B cell (primary cell): Measurements from ENCODE around the gene NMT2.

Experiments
- EZH2 ChIP-seq: IDR thresholded peaks from 2 replicates; pipeline ENCODE4 v1.6.1; 2012; ENCODE audit warnings: borderline replicate concordance, low read depth, mild to moderate bottlenecking, moderate library complexity, low read length; ENCODE audit not compliant: insufficient read depth, poor library complexity, severe bottlenecking
- TF ChIP-seq, protein P1 (sequence below): fragments of 200-600 bp; IDR thresholded peaks from one replicate; pipeline ENCODE4 v1.8.0; 2022; ENCODE audit warnings: antibody characterized with exemption, mild to moderate bottlenecking

- TF ChIP-seq, protein P1, sequence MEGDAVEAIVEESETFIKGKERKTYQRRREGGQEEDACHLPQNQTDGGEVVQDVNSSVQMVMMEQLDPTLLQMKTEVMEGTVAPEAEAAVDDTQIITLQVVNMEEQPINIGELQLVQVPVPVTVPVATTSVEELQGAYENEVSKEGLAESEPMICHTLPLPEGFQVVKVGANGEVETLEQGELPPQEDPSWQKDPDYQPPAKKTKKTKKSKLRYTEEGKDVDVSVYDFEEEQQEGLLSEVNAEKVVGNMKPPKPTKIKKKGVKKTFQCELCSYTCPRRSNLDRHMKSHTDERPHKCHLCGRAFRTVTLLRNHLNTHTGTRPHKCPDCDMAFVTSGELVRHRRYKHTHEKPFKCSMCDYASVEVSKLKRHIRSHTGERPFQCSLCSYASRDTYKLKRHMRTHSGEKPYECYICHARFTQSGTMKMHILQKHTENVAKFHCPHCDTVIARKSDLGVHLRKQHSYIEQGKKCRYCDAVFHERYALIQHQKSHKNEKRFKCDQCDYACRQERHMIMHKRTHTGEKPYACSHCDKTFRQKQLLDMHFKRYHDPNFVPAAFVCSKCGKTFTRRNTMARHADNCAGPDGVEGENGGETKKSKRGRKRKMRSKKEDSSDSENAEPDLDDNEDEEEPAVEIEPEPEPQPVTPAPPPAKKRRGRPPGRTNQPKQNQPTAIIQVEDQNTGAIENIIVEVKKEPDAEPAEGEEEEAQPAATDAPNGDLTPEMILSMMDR, result no peak
- no peak for TF ChIP-seq EZH2
Observed at GRCh38 chr10:15196021-15196834, 27.7 kb upstream of the NMT2 start.
